Measurements from ENCODE around the gene ZBTB42.

ZBTB42 gene

GRCh38 chr14:104826189-104826860 lies 25.4 kb downstream of the ZBTB42 start (continued):
- no peak for TF ChIP-seq ZNF354C (tag by site-specific recombination; IDR thresholded peaks at IDR 0.05; ENCODE audit: borderline replicate concordance, low read depth)
- peak; percentile 90 for TF ChIP-seq ZIC2 (tag by site-specific recombination; IDR thresholded peaks at IDR 0.05)
- peak; percentile 96 for TF ChIP-seq ZBTB48 (tag by site-specific recombination; IDR thresholded peaks at IDR 0.05)
- peak; percentile 68; the same call in 1 of the 2 replicates for TF ChIP-seq ZBTB17 (tag by site-specific recombination; IDR thresholded peaks at IDR 0.05)
- TF ChIP-seq HIC1 (tag by site-specific recombination; IDR thresholded peaks at IDR 0.05): peak; percentile 48; the same call in 1 of the 2 replicates
- TF ChIP-seq ZBTB6 (tag by site-specific recombination; IDR thresholded peaks at IDR 0.05): peak; percentile 55; the same call in 1 of the 2 replicates
- TF ChIP-seq KLF8 (tag by site-specific recombination; IDR thresholded peaks at IDR 0.05): peak; percentile 80; the same call in 1 of the 2 replicates
- peak; percentile 55 for TF ChIP-seq CTCF (tag by site-specific recombination; IDR thresholded peaks at IDR 0.05)
- TF ChIP-seq ZBTB11 (tag by site-specific recombination; conservative IDR thresholded peaks at IDR 0.05; ENCODE audit: low read depth): peak; percentile 33; the same call in 1 of the 2 replicates
- TF ChIP-seq OSR2 (tag by site-specific recombination; IDR thresholded peaks at IDR 0.05): no peak; the same call in 1 of the 2 replicates
- peak; percentile 42; the same call in 1 of the 2 replicates for TF ChIP-seq ZEB2 (tag by site-specific recombination; IDR thresholded peaks at IDR 0.05)
- no peak for TF ChIP-seq ZNF362 (tag by site-specific recombination; IDR thresholded peaks at IDR 0.05)
- no peak for TF ChIP-seq PRDM2 (tag by site-specific recombination; IDR thresholded peaks at IDR 0.05; ENCODE audit: borderline replicate concordance)
- TF ChIP-seq ZNF621 (tag by site-specific recombination; IDR thresholded peaks at IDR 0.05): no peak
- TF ChIP-seq ZNF677 (tag by site-specific recombination; IDR thresholded peaks at IDR 0.05): peak; percentile 66; the same call in 1 of the 2 replicates
- peak; percentile 87 for TF ChIP-seq SP7 (tag by site-specific recombination; IDR thresholded peaks at IDR 0.05)
- peak; percentile 69 for TF ChIP-seq KLF17 (tag by site-specific recombination; IDR thresholded peaks at IDR 0.05)
- no peak for TF ChIP-seq ZNF830 (tag by site-specific recombination; IDR thresholded peaks at IDR 0.05; ENCODE audit: low read depth)
- TF ChIP-seq KLF9 (tag by site-specific recombination; IDR thresholded peaks at IDR 0.05; ENCODE audit: low read depth): peak; percentile 62
- TF ChIP-seq ZNF341 (tag by site-specific recombination; IDR thresholded peaks at IDR 0.05; ENCODE audit: low read depth): peak; percentile 23; the same call in 1 of the 2 replicates

All from HEK293 (cell line).